D721Med (cell line): Measurements from ENCODE around the gene AP4M1.

Experiments
- DNase-seq: peaks from one replicate; pipeline ENCODE4 v3.0.0; 2011; ENCODE audit warnings: low spot score; ENCODE audit not compliant: insufficient read length
- FAIRE-seq: peaks from 2 replicates; lab custom pipeline; 2011; peaks lifted over from hg19 to GRCh38; lab: Jason Lieb, UNC
- CTCF ChIP-seq: IDR thresholded peaks from 2 replicates; pipeline ENCODE4 v1.5.1; 2012; ENCODE audit warnings: mild to moderate bottlenecking, control low read depth; ENCODE audit not compliant: insufficient read depth; ENCODE audit errors: missing control alignments

The AP4M1 gene

GRCh38 chr7:100152404-100152803 is 51.0 kb downstream of the AP4M1 start:
- FAIRE-seq (no peak), DNase-seq (no peak)
- TF ChIP-seq CTCF = no peak

GRCh38 chr7:100152937-100153666 is 51.7 kb downstream of the AP4M1 start:
- no peak for TF ChIP-seq CTCF
- DNase-seq (no peak), FAIRE-seq (no peak)

DNA sequence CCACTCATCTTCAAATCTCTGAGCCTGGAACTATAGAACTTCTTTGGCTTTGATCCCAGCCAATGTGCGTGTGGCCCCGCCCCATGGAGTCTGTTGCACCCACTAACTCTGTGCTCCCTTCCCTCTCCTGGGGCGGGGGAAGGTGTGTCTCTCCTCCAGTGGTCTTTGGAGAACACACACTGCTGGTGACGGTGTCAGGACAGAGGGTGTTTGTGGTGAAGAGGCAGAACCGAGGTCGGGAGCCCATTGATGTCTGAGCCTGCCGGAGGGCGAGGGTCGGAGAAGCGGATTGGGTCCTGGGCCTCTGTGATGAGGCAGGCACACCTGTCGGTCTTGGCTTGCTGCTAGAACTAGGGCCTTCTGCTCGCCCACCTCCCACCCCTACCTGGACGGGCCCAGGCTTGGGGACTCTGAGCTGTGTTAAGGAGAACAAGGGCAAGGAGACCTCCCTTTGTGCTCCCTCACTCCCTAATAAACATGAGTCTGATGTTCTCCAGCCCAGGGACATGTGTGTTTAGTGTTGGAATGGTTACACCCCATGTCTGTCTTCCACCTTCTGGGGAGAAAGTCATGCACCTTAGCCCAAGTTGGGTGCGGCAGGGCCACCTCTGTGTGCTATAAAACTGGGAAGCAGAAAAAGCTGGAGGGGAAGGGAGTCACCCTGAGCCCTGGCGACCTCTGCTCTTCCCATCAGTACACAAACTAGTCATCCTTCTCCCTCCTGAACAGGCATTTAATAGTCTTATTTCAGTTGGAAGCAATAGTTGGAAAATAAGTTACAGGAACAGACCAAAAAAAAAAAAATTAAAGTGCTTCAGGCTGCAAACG is 52.5 kb downstream of the AP4M1 start:
- no peak for TF ChIP-seq CTCF
- DNase-seq (no peak), FAIRE-seq (no peak)

- no peak for TF ChIP-seq CTCF
- no peak for FAIRE-seq
Measured at GRCh38 chr7:100154651-100155491, 53.4 kb downstream of the AP4M1 start.

DNA sequence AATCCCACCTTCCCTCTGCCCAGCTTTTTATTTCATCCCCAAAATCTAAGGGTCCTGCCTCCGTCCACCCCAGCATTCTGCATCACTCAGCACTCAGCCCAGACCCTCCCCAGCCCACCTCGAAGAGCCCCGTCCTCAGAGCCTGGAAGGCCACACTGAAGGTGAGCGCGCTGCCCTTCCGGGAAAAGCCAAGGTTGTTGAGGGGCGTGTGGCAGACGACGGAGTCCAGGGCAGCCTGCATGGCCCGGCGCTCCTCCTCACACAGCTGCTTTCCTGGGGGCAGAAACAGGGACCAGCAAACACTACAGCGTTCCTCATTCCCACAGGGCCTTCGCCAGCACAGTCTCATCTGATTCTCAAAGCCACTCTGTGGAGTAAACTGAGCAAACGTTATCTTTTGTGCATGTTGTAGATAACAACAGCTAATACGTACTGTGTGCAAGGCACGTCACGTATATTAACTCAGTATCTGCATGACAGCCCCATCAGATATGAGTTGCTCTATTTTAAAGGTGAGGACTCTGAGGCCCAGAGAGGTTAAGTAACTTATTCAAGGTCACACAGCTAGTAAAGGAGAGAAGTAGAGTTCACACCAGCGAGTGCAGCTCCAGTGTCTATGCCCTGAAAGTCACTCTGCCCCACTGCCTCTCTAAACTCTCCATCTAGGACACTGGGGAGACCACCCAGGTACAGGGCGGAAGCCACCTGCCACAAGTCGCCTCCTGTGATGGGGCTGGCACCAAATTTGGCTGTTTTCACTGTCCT is 54.3 kb downstream of the AP4M1 start:
- no peak for TF ChIP-seq CTCF
- no peak for DNase-seq
- no peak for FAIRE-seq

More at GRCh38 chr7:100154651-100155491, 53.4 kb downstream of the AP4M1 start:
- no peak for DNase-seq

- TF ChIP-seq CTCF = no peak
- FAIRE-seq (no peak), DNase-seq (no peak)
Measured at GRCh38 chr7:100156331-100157068, 55.1 kb downstream of the AP4M1 start.
